Dedifferentiated amniotic fluid mesenchymal stem cell (primary cell): ENCODE measurements around the gene SERPINB10.

ENCODE experiments used
- DNase-seq: peaks from one replicate; pipeline ENCODE4 v3.0.0-alpha.2; 2016; ENCODE audit errors: extremely low spot score

The SERPINB10 gene

DNA sequence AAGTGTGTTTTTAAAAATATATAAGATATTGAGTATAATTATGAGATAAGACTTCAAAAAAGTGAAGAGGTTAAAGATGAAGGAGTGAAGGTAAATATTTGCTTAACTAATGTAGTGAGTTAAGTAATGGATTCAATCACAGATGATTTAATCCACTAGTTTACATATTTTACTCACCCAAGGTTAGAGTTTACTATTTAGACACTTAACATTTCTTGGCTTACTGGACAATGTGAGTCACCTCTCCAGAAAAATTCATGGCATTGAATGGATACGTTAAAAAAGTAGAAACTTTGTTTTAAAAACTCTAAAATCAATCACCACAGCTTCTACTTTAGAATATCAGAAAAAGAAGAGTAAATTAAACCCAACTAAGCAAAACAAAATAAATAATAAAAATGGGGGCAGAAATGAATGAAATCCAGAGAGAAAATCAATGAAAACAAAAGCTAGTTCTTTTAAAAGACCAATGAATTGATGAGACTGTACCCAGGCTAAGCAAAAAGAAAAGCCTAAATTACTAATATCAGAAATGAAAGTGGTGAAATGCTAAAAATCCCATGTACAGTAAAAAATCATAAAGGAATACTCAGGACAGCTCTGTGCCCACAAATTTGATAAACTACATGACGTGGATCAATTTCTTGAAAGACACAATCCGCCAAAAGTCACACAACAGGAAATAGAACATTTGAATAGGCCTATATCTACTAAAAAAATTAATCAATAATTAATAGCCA, 39.5 kb downstream of the SERPINB10 start:
- no peak for DNase-seq

DNA sequence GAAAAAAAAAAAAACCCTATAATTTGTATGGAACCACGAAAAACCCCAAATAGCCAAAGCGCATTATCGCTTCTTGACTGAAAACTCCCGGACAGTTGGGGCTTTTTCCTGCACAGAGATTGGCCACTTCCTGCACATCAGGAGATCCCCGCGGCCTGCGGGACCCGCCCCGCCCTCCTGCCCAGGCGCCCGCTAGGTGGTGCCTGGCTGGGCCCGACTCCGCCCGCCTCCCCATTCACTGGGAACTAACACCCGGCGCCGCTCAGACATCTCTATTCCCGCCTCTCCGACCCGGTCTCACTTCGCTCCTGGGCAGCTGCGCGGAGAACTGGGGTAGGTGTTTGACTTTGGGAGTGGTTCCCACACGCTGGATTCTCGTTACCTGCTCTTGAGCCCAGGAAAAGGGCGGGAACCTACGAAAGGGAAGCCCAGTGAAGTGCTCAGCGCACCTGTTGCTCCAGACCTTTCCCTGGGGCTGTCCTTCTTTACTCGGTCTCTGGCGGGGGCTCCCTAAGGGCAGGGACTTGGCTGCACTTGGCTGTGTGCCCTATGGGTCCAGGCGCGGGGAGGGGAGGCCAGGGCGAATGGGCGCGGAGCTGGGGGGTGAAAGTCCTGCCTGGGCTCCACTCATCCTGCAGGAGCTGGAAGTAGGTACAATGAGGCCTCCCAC, 41.4 kb downstream of the SERPINB10 start, which contains the start of gene HMSD:
Gene HMSD, plus strand, starts transcription at position 234 of the 670 bp plus-strand sequence. CDS start 4,155 bp downstream, outside the sequence.
- no peak for DNase-seq

DNA sequence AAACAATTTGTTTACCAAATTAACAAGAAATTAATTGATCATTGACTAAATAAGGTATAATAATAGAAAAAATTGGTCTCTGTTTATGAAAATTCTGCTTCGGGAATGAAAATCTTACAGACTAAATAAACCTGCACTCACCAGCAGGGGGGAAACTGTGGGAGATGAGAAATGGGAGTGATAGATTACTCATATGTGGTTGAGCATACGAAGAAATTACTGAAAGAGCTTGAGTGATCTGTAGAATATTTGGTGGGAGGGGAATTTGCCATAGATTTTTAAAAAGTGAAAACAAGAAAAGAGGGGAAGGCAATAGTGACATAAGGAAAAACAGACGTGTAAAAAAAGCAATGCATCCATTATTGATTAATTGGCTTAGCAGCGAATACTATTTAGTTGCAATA, 43.5 kb downstream of the SERPINB10 start:
- DNase-seq = no peak

DNA sequence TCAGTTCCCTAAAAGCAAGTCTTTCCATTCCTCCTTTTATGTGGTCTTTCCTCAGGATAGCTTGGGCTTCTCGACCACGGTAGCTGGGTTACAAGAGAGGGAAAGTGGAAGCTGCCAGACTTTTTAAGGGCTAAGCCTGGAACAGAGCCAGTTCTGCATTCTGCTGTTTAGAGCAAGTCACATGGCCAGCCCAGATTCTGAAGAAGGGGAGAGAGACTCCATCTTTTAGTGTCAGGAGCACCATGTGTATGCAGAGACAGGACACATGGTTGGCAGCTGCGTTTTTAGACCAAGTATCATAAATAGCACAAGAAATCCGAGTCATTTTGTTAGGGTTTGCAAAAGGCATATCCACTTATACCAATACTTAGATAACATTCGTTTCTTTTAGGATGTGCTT, 46.1 kb downstream of the SERPINB10 start:
- no peak for DNase-seq

DNA sequence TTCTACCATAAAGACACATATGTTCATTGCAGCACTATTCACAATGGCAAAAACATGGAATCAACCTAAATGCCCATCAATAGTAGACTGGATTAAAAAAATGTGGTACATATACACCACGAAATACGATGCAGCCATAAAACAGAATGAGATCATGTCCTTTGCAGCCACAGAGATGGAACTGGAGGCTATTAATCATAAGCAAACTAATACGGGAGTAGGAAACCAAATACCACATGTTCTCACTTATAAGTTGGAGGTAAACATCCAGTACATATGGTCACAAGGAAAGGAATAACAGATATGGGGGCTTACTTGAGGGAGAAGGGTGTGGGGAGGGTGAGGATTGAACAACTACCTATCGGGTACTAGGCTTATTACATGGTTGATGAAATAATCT, 49.0 kb downstream of the SERPINB10 start:
- DNase-seq = no peak

DNA sequence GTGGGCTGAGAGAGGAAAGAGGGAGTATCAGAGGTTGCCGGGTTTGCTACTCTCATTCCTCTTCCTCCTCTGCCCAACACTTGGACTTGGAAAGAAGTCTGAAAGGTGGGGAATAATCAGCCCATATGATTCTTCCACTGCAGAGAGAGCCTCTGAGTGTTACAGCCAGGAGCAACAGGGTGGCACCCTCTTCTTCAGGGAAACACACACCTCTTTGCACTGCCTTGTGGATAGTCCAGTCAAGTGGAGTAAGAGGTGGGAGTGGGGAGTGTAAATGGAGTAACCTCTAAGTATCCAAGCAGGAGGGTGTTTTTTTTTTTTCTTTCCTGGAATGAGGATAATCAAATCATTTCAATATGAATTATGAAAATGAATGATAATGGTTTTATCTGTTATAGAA, 53.1 kb downstream of the SERPINB10 start:
- no peak for DNase-seq

DNA sequence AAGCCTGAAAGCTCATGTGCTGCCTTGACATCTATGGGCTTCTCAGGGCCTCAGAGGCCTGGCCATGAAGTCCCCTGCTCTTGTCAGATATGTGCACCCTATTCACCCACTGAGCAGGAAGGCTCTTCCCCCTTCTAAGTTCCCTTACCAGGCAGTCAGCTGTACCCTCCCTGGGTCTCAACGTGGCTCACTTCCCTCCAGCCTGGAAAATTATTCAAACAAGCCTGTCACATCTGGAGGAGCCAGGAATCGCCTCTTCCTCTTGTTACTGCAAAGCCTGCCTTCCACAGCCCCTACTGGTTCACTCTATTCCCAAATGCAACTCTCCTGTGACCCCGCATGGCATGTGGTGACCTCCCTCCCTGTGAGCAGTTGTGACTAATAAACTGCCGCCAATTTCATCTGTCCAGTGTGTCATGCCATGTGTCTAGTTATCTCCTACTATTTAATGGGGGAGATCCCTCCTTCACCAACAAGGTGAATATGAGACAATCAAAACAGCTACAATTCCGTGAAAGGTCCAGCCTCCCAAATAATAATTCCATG, 53.8 kb downstream of the SERPINB10 start:
- no peak for DNase-seq

DNA sequence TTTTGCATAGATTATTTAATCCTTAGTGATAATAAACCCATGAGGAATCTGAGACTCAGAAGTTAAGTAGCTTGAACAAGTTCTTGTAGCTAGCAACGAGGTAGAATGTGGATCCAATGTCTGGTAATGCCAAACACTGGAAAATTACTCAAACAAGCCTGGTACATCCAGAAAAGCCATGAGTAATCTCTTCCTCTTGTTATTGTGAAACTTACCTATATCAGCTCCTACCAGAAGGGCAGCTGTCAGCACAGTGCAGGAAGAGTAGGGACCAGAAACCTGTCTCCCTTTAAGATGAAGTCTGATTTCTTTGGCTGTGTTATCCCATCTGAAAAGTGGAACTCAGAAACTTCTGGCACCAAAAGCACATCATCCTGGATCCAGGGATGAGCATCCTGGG, 54.4 kb downstream of the SERPINB10 start:
- DNase-seq = no peak

DNA sequence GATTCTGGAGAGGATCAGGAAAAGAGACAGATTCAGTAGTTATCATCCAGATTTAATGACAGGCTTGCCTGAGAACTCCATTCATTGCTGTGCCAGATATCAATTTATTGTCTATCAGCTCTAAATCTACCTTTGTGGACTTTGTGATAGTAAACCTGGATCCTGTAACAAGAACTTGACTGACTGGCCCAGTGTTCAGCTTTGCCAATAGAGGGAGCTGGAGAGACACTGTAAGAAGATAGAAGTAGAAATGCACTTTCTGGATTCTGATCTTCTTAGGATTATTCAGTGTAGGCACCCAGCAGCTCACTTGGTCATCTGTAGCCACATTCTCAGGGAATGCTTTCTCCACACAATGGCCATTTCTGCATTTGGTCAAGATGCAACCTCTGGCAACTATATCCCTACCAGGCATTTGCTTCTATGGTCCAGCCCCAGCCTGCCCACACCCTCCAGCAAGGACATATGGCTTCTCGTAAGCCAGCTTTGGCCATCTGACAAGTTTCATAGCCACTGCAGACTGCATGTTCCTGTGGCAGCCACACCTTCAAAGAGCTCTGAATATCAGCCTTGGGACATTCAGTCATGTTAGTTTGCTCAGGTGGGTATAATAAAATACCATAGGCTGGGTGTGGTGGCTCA, 56.0 kb downstream of the SERPINB10 start:
- DNase-seq = peak; percentile 62

DNA sequence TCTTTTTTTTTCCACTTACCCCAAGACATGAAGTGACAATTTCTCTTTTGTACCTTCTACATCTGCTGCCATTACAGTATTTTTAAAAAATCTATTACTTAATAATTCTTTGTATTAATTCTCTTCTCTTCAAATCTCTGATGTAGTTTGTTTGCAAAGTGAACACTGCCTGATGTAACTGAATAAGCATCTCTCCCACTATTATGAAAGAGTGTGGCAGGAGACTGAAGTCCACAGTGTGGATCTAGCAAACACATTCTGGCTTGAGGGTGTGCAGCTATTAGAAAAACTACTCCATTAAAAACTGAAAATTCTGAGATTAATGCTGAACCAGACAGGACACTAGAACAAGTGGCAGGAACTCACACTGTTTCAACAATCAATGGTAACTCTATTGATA, 57.1 kb downstream of the SERPINB10 start:
- DNase-seq = no peak

DNA sequence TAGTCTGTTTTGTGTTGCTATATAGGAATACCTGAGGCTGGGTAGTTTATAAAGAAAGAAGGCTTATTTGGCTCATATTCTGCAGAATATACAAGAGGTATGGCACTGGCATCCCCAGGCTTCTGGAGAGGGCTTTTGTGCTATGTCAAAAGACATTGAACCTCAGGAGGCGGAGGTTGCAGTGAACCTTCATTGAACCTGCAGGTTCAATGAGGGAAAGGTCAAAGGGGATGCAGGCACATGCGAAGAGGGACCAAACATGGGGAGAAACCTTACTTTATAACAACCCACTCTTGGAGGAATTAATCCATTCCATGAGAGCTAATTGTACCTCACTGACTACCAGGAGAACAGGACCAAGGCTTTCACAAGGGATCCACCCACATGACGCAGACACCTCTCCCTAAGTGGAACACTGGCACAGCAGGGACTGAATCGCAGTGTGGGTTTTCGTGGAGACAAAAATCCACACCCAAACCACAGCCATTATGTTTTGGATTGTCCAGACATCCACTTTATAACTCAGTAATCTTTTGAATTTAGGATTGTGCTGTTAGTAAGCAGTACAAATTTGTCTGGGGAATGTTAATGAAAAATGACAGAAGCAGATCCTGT, 58.1 kb downstream of the SERPINB10 start:
- DNase-seq = no peak

DNA sequence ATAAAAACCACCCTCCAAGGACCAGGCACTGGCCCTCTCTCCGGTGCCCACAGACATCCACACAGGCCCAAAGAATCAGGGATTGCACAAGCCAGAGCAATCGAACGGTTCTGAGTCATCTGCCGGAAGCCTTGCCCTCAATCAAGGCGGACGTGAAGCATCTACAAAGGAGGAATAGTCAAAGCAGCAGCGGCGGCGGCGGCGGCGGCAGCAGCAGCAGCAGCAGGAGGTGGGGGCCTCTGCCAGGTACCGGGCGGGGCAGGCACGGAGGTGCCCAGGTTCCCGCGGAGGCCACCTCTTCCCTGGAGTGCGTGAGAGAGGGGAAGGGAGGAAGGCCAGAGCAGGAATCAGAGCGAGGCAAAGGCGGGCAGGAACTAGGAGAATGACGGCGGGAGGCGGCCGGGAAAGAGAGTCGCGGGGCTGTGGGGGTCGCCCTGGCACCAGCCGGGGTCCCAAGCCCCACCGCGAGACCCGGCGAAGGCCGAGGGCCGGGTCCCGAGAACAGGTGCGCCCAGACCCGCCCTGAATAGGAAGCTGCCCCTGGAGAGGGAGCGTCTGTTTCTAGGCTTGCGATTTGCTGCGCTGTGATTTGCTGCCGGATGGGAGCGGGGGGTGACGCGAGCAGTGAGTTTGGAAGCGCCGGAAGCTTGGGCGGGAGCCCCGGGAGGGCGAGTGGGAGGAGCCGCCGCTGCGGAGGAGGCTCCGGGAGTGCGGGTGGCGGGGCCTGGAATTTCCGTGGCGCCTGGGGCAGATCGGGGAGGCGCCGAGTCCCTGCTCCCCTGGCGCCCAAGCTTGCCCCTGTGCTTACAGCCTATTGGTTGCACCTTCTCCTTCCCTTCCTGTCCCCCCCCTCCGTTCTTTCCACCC, 62.4 kb downstream of the SERPINB10 start, which contains the start of gene SERPINB8:
Gene SERPINB8, plus strand, starts transcription at position 140 of the 867 bp plus-strand sequence. CDS start 8,228 bp downstream, outside the sequence.
- peak; percentile 98 for DNase-seq

DNA sequence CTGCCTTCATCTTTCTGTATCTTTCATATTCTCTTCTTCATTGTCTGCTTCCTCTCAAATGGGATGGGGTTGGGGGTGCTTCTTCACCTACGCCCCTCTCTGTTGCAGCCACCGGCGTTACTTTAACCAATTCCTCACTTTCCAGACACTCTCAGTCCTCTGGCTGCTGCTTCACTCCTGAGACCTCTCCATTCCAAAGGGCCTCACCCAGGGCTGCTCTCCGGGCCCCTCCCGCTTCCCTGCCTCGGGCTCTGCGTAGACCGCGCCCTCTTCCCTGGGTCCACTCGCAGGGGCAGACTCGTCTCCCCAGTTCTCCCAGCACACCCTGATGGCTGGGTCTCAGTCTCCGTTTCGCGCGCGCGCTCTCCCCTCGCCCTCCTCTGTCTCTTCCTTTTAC, 63.0 kb downstream of the SERPINB10 start:
- peak; percentile 53 for DNase-seq

DNA sequence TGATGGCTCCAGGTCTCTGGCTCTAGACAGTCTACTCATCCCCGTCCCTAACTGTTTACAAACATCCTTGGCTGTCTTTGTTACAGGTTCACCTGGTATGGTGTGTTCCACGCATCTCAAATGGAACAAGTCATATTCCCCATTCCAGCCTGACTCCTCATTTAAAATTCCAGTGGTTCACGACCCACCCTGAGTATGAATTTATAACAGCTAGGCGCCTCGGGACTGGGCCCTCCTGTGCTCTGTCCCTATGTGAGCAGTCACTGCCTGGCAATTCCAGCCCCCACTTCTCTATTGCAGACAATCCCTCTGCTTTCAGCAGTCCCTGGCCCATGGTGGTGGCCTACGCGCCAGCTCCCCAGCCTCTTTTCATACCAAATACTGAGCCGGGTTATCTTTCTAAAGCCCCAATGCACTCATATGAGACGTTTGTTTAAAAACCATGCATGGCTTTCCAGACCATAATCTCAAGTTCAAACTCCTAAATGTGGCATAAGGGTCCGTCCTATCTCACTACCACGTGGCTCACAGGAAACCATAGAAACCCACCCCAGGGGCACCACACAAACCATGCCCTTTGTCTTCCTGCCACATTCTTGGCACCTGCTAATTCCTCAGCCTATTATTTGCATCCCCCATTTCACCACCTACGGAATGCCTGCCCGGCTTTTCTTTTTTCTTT, 63.7 kb downstream of the SERPINB10 start:
- DNase-seq = no peak

DNA sequence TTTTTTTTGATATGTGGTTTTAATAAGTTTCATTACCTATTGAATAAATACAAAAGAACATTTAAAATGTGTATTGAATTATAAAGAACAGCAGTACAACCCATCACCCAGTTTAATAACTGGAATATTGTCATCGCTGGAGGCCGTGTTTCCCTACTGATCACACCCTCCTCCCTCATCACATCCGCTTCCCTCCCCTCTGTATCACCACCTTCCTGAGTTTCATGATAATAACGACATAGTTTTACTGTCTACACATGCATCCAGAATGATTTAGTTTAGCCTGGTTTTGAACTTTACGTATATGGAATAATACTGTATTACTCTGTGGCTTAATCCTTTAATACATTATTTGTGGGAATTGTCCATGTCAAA, 64.2 kb downstream of the SERPINB10 start:
- no peak for DNase-seq

DNA sequence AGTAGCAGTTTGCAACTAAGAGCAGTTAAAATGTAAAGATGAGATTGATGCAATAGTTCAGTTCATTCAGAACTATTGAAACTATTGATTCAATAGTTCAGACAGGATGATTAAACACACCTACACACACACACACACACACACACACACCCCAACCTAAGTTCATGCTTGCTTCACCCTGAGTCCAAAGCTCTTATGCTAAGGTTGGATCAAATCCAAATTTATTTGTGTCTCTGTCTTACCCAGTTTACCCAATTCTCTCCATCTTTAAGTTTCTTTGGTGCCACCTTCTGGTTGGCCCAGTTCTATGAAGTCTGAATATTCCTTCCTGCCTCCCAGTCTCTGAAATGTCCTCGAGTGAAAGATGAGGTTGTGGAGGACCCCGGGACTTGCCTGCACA, 67.2 kb downstream of the SERPINB10 start:
- no peak for DNase-seq

DNA sequence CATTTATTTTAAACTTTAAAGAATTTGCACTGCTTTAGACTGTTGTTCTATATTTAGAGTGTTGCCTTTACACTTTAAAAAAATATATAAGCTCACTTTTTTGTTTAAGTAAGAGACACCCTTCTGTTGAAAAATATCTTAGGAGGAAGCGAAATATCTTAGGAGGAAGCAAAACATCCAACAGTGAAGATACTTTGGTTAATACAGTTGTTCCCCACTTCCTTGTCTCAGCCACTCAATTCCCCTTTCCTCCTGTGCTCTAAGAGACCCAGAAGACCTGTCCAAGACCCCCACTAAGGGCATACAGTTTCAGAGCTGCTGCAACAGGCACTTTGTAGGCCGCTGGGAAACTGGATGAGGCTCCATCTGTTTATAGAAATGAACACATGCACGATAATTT, 67.9 kb downstream of the SERPINB10 start:
- no peak for DNase-seq

DNA sequence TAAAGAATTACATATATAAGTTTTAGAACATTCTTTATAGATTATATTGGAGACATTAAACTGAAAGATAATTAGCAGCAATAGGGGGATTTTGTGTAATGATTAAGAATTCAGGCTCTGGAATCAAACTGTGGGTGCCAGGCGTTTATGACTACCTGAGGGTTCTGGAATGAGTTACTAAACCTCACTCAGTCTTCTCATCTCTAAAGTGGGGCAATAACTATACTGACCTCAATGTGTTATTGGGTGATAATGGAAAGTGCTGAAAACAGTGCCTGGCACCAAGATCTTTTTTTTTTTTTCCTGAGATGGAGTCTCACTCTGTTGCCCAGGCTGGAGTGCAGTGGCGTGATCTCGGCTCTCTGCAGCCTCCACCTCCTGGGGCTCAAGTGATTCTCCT, 69.3 kb downstream of the SERPINB10 start:
- DNase-seq = no peak

DNA sequence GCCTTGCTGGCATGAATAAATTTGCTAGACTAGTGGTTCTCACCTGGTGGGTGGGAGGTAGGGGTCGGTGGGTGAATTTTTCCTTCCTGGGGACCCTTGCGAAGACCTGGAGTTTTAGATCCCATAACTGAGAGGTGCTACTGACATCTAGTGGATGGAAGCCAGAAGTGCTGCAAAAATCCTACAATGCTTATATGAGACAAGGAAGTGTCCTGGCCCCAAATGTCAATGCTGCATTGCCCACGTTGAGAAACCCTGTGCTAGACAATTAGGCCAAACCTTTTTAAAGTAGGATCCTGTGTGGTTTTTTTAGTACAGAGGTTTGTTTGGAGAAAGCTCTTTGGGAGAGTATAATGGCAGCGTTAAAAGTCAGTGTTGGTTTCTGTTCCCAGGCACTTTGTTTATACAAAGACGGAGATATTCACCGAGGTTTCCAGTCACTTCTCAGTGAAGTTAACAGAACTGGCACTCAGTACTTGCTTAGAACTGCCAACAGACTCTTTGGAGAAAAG, 71.7 kb downstream of the SERPINB10 start:
- peak; percentile 74 for DNase-seq

DNA sequence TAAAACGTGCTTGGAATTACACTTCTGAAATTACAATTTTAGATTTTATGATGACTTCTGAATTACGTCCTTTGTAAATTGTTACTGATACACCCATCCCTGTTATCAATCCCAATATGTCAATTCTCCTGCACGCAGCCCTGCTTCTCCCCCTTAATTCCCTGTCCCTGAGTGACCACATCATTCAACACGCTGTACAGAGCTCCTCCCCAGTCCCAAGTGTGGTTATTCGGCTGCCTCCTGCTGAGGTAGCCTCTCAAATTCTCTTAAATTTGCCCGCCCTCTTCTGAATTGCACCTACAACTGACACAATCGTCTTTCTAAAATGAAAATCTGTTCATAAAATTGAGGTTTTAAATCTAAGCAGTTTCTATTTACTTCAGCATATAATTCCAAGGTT, 72.3 kb downstream of the SERPINB10 start:
- DNase-seq = no peak
